B cell (primary cell): ENCODE data around the gene CFAP100.

Experiments
- CTCF ChIP-seq: fragments of 200-600 bp; IDR thresholded peaks from one replicate; pipeline ENCODE4 v1.8.0; 2022; ENCODE audit warnings: antibody characterized with exemption, mild to moderate bottlenecking
- EZH2 ChIP-seq: IDR thresholded peaks from 2 replicates; pipeline ENCODE4 v1.6.1; 2012; ENCODE audit warnings: borderline replicate concordance, low read depth, mild to moderate bottlenecking, moderate library complexity, low read length; ENCODE audit not compliant: insufficient read depth, poor library complexity, severe bottlenecking

- TF ChIP-seq CTCF (no peak), EZH2 (no peak)
These were observed 82.3 kb downstream of the CFAP100 start for GRCh38 chr3:126477061-126477380.
